Ovary (tissue), 9 donors: ENCODE data around the gene KCND1. TPM values are rescaled to one million over a fixed set of nuclear protein-coding genes. Genes with fewer than 3 reads are reported as not detected.

Experiments
- DNase-seq, 5 donors: peaks; one replicate each; pipeline ENCODE4 v3.0.0-alpha.2; 2019 to 2020
- H3K27ac ChIP-seq, 2 donors: fragments of 200-600 bp; one replicate each; pipeline versions ENCODE4 v1.5.1 to v1.8.0; 2019 to 2022
- H3K27me3 ChIP-seq: fragments of 200-600 bp; one replicate; pipeline ENCODE4 v1.8.0; 2022
- H3K36me3 ChIP-seq: fragments of 200-600 bp; sonication (generic); one replicate; pipeline ENCODE4 v1.5.1; 2019
- H3K4me1 ChIP-seq: one replicate; pipeline ENCODE4 v1.8.1; 2013; ENCODE audit warnings: mild to moderate bottlenecking, moderate library complexity; ENCODE audit not compliant: insufficient read depth
- H3K4me3 ChIP-seq: fragments of 200-600 bp; sonication (generic); one replicate; pipeline ENCODE4 v1.5.1; 2017
- H3K9me3 ChIP-seq, 2 donors: fragments of 200-600 bp in 1 of 2; sonication (generic) in 1 of 2; one replicate each; pipeline versions ENCODE4 v1.5.1 to v1.8.1; 2013 to 2019; ENCODE audit warnings: mild to moderate bottlenecking in 1 of 2, moderate library complexity in 1 of 2
- CTCF ChIP-seq, 3 donors: fragments of 450-650 bp in 2 of 3; fragments of 200-600 bp in 1 of 3; IDR thresholded peaks; one replicate each; pipeline versions ENCODE4 v1.5.1 to v1.8.0; 2016 to 2022; ENCODE audit warnings: antibody characterized with exemption in 3 of 3, mild to moderate bottlenecking in 1 of 3
- EP300 ChIP-seq: sonication (generic); formaldehyde crosslinking; IDR thresholded peaks from one replicate; pipeline ENCODE4 v1.6.1; 2017; ENCODE audit warnings: antibody characterized with exemption
- POLR2A ChIP-seq: fragments of 450-650 bp; IDR thresholded peaks from one replicate; pipeline ENCODE4 v1.6.1; 2017; ENCODE audit warnings: antibody characterized with exemption, mild to moderate bottlenecking, moderate library complexity
- WGBS, 3 donors: extraction: QIAGEN DNeasy Blood & Tissue Kit in 1 of 3; methylation state at CpG; one replicate each; pipeline versions ENCODE4 v1.1.5 to v1.1.7; 2013 to 2017; 5-methylcytosine and 5-hydroxymethylcytosine counted together
- intact Hi-C, 4 donors: fragments of 100-400 bp; cut with DNase I; formaldehyde crosslinking; loops; one replicate each; pipeline versions ENCODE4 v1.11.0 to v1.15.1; 2022 to 2023
- polyA plus RNA-seq, 2 donors: library from polyadenylated mRNA; stranded (reverse); fragments of 200-250 nt in 1 of 2; fragments of 350-450 nt in 1 of 2; fragmentation: Illumina TruSeq in 1 of 2; extraction: RNeasy Lipid Tissue Mini Kit (QIAGEN cat#74804) in 1 of 2; gene quantifications; one replicate each; pipeline ENCODE4 v1.2.3, GENCODE V29; 2013 to 2014
- total RNA-seq, 7 donors: library from RNA; depleted of rRNA in 2 of 7; stranded (reverse); fragments of >200 nt in 2 of 7; fragmentation: NEBNext Ultra II Directional in 3 of 7; extraction: Animal tissue kit (Norgen Biotek cat#: 25700) in 3 of 7; gene quantifications; one replicate each; pipeline versions ENCODE4 v1.1.0 to v1.2.4, GENCODE V29; 2016 to 2023
- donor health status: DM: no; HTN: no; CAD: no; lungs with moderate emphysema.
- donor health status: DM: no; HTN: no; CAD: no.
- donor health status: Bipolar disorder and iron deficiency.
- donor health status: DM: yes; HTN: yes; CAD: no.
- donor health status: DM: no; HTN: no; CAD: no.
- donor health status: DM: yes; HTN: yes; CAD: no.

KCND1 gene
- total and polyA plus RNA-seq, 9 donors, result 0.76 to 4.6 (median 2.0) TPM

GRCh38 chrX:48976086-48976485 lies 4.4 kb upstream of the KCND1 start:
- intact Hi-C loops, result no loop called here
- WGBS, 3 donors, result 65 to 81% (median 68%) methylated on average over 6 of the region's 6 CpGs

GRCh38 chrX:48975541-48975940 lies 3.9 kb upstream of the KCND1 start:
- no peaks in the 10 kb centered on the region for H3K4me1 ChIP-seq
- no peaks in the 10 kb centered on the region for H3K27me3 ChIP-seq
- intact Hi-C loops, result no loop called here
- WGBS, 3 donors, result 78 to 87% (median 86%) methylated on average over 5 of the region's 5 CpGs
- no peak overlapping the region for H3K4me3 ChIP-seq
- no peaks in the 10 kb centered on the region for H3K36me3 ChIP-seq
- no peak overlapping the region for H3K27ac ChIP-seq
- no peaks in the 10 kb centered on the region for H3K9me3 ChIP-seq
- no peak for TF ChIP-seq EP300
- no peak for TF ChIP-seq POLR2A
- TF ChIP-seq CTCF (IDR thresholded peaks at IDR 0.05), result no peak
- DNase-seq, result no peak

More at GRCh38 chrX:48976086-48976485, 4.4 kb upstream of the KCND1 start:
- no peaks in the 10 kb centered on the region for H3K9me3 ChIP-seq
- no peak for TF ChIP-seq POLR2A
- no peak for TF ChIP-seq EP300
- no peak for TF ChIP-seq CTCF (IDR thresholded peaks at IDR 0.05)
- DNase-seq, result no peak
- H3K4me3 ChIP-seq, result no peak overlapping the region
- no peaks in the 10 kb centered on the region for H3K4me1 ChIP-seq
- H3K36me3 ChIP-seq, result no peaks in the 10 kb centered on the region
- no peaks in the 10 kb centered on the region for H3K27me3 ChIP-seq
- no peak overlapping the region for H3K27ac ChIP-seq

- no peak overlapping the region for H3K4me3 ChIP-seq
- TF ChIP-seq EP300 (no peak), POLR2A (no peak), CTCF (IDR thresholded peaks at IDR 0.05) (no peak)
- intact Hi-C loops, result no loop called here
- H3K27ac ChIP-seq, result no peak overlapping the region
- 81 to 84% (median 82%) methylated on average over 7 of the region's 7 CpGs for WGBS, 3 donors
- no peaks in the 10 kb centered on the region for H3K27me3 ChIP-seq
- H3K36me3 ChIP-seq, result no peaks in the 10 kb centered on the region
- no peaks in the 10 kb centered on the region for H3K4me1 ChIP-seq
- no peaks in the 10 kb centered on the region for H3K9me3 ChIP-seq
- no peak for DNase-seq
Measured at GRCh38 chrX:48975041-48975440, 3.4 kb upstream of the KCND1 start.

GRCh38 chrX:48974574-48974973 lies 2.9 kb upstream of the KCND1 start:
- no peaks in the 10 kb centered on the region for H3K4me1 ChIP-seq
- whole genome bisulfite sequencing, 3 donors, result 84 to 88% (median 84%) methylated on average over 2 of the region's 2 CpGs
- H3K27me3 ChIP-seq, result no peaks in the 10 kb centered on the region
- H3K27ac ChIP-seq, result no peak overlapping the region
- intact Hi-C loops, result no loop called here
- no peak for DNase-seq
- H3K36me3 ChIP-seq, result no peaks in the 10 kb centered on the region
- H3K9me3 ChIP-seq, result no peaks in the 10 kb centered on the region
- TF ChIP-seq CTCF (IDR thresholded peaks at IDR 0.05) (no peak), EP300 (no peak), POLR2A (no peak)
- no peak overlapping the region for H3K4me3 ChIP-seq
